Measurements from ENCODE around the gene RAPGEFL1.
"Not testable (repeated sequence)": the region's sequence is repeated elsewhere in the genome, so short reads cannot be mapped to it uniquely, and the experiment has no call there.

The RAPGEFL1 gene

DNA sequence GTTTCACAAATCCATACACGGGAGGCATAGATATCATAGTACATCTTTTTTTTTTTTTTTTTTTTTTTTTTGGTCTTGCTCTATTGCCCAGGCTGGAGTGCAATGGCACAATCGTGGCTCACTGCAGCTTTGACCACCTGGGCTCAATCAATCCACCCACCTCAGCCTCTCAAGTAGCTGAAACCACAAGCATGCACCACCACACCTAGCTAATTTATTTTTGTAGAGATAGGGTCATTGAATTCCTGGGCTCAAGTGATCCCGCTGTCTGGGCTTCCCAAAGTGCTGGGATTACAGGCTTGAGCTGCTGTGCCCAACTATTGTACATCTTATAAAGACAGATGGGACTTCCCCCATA is 3.5 kb upstream of the RAPGEFL1 start:
- DNase-seq (ENCODE audit: low read depth), result no peak

DNA sequence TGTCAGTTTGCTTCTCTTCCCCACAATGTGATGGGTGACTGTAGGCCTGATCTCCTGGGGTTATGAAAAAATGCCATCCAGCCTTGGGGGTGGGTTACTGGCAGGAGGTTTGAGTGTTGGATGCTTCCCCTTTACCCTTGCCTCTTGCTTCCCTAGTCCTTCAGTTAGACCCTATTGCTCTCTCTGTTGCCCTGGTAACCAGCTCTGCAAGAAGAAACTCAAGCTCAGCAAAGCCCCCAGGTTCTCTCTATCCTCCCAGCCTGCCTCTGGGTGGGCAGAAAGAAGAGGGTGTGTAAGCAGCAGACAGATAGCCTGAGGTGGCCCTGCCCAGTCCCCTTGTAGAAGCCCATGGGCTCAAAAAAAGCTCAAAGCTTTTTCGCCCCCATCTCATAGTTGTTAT is 2.8 kb upstream of the RAPGEFL1 start:
- DNase-seq (ENCODE audit: low read depth), result no peak

DNA sequence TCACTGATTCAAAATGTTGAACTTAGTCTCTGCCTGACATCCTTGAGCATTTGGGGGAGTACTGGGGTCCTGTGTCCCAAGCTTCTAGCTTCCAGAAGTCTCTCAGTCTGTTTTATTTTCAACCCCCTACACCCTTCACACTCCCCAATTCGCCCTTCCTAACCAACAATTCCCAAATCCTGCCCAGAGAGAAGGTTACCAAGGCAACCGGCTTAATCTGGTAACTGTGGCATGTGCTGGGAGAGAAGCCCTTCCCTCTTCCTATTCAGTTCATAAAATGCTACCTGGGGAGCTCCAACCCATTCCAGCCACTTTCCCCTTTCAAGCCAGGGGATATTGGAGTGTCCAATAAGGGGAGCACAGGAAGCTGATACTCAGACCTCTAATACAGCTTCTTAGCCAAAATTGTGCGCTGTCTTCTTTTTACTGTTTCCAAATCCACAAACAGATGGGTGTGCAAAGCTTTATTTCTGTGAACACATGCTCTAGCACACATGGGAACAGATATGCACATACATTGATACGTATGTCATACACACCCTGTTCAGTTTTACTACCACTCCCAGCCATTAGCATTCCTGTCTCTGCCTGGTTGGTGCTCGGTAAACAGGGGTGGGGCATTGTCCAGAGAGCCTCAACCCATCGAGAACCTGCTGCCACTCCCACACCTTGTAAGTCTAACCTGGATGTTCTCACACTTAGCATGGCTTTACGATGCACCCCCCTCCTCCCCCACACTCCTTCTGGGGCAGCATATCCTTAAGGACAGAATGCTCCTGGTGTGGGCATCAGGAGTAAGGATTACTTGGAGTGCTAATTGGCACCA is 1.1 kb upstream of the RAPGEFL1 start:
- DNase-seq (ENCODE audit: low read depth), result no peak

DNA sequence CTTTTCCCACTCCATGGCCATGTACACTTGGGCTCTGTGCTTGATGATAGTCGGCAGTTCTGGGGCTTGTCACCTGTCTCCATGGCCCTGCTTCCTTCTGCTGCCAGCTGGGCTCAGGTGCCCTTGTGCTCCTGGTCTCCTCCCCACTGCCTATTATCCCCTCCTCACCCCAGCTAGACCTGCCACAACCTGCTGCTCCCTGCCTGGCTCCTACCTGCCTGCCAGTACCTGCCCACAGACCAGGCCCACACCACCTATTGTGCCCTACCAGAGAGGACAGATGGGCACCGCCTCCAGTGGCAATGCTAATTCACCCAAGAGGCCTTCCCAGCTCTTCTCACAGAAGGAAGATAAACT is 538 bp upstream of the RAPGEFL1 start:
- no peak for DNase-seq (ENCODE audit: low read depth)

DNA sequence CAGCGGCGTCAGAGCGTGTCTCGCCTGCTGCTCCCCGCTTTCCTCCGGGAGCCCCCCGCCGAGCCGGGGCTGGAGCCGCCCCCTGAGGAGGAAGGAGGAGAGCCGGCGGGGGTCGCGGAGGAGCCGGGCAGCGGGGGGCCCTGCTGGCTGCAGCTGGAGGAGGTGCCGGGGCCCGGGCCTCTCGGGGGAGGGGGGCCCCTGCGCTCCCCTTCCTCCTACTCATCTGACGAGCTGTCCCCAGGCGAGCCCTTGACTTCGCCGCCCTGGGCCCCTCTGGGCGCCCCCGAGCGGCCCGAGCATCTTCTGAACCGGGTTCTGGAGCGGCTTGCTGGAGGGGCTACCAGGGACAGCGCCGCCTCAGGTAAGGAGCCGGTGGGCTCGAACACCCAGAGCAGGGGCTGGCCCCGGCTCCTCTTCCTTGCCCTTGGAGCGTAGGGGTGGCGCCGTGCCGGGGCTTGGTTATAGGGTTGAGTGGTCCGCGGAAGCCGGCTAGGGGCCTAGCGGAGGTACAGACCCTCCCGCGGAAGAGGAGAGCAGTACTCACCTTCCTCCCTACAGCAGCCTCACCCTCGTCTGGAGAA is 841 bp downstream of the RAPGEFL1 start:
- DNase-seq (ENCODE audit: low read depth), result no peak

DNA sequence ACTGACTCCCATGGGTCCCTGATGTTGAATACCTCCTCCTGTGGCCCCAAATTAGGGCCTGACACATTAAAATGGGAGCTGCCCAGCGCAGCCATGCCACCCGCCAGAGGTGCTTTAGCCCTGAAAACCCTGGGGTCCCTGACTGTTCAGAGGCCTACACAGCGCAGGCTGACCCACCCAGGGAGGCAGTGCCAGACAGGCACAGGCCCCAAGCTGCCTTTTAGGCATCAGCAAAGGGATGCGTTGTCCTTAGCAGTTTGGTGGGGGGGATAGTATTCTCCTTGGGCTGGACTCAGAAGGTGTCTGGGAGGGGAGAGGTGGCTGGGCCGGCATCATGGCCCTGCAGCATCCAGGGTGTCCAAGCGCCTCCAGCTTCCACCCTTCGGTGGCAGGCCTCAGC is 1.4 kb downstream of the RAPGEFL1 start:
- DNase-seq (ENCODE audit: low read depth), result no peak

DNA sequence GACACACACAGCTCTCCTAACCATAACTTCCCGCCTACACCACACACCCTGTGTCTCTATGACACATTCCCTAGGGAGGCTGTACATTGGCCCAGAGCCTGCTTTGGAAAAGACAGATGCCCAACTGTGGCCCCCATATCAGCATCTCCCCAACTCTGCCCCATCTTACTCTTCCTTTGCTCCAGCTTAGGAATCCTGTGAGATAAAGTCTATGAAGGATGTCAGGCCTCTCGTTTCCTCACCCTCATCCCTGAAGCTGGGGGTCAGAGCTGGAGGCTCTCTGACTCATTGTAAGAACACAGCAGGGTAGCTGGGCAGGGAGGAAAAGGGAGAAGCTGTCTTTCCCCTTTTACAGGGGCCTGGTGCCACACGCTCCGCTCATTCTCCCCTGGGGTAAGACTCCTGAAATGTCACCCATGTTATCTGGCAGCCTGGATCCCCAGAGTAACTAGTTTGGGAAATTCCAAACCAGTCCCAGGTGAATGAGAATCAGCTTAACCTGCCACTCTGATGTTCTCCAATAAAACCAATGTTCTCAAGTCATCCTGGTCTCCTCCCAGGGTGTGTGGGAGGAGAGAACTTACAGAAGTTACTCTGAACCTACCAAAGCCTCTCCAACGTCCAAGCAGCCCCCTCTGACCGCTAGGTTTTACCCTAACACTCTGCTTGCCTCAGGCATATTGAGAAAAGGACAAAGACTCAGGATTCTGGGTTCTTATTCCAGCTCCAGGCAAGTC is 2.8 kb downstream of the RAPGEFL1 start:
- DNase-seq (ENCODE audit: low read depth), result no peak

DNA sequence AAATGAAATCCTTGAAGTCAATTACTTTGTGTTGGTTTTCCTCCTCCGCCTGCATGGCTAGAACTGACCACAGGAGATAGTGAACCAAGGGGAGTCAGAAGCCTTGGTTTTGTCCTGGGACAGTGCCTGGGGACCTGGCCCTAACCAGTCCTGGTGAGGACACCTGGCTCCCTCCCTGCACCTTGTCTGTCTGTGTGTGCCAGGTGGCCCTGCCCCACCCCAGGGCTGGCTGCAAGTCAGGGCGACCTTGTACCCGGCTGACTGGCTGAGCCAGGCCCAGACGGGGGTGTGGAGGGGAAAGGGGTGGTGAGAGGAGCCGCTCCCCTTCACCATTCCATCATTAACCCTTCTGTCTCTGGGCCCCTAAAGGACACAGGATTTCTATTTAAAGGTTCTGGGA is 3.4 kb downstream of the RAPGEFL1 start:
- no peak for DNase-seq (ENCODE audit: low read depth)

DNA sequence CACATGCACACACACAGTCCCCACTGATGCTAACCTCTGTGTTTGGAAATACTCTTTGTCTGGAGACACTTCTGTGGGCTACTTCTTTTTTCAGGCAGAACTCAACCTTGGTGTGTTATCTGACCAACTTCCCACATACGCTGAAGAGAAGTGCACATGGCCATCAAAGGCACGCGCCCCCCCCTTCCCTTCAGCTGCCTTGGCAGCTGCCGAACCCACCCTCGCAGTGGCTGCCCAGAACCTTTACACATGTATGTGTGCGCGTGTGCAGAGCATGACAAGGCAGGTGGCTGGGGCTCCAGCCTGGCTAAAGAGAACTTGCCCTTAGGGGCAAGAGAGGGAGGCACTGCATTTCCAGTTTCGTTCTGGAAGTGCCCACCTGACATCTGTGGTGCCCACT is 3.9 kb downstream of the RAPGEFL1 start:
- no peak for DNase-seq (ENCODE audit: low read depth)

DNA sequence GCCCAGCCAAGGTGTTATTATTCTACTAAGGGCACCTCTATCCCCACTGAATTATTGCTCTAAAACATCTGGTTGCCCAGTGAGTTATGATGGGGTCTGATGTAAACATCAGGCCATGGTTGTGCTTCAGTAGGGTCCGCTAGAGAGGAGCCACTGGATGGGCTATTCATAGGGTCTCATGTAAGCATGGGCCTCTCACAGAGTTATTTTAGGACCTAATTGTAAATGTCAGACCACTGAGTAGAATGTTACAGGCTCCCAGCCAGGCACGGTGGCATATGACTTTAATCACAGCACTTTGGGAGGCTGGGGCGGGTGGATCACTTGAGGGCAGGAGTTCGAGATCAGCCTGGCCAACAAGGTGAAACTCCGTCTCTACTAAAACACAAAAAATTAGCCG is 5.3 kb downstream of the RAPGEFL1 start:
- DNase-seq (ENCODE audit: low read depth), result no peak

DNA sequence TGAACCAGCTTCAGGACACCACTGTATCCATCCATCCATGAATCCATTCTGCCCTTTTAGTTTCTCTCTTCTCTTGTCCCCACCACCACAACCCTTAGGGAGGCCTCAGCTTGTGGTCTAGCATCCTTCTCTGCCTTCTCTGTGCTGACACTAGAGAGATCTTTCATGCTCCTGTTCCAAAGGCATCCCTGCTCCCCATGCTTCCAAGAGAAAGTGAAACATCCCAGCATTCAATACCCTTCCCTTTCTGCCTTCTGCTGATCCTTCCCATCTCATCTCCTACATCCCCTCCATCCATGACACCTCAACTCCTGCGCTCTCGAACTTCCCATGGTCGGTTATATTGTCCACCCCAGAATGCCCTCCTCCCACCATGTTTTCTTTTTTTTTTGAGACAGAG is 10.0 kb downstream of the RAPGEFL1 start:
- DNase-seq (ENCODE audit: low read depth), result no peak

DNA sequence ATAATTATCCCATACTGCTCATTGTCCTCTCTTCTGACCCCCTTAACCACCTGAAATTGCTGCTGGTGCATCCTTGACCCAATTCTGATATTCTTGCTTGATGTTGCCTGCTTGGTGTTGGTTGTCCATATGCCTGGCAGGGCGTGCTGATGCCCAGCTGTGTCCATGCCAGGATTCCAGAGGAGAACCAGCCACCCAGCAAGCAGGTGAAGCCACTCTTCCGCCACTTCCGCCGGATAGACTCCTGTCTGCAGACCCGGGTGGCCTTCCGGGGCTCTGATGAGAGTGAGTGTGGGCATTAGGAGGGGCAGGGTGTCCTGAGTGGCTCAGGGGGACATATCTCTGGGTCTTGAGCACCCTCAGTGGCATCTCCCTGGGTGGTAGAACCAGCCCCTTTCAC is 11.4 kb downstream of the RAPGEFL1 start:
- DNase-seq (ENCODE audit: low read depth), result no peak

DNA sequence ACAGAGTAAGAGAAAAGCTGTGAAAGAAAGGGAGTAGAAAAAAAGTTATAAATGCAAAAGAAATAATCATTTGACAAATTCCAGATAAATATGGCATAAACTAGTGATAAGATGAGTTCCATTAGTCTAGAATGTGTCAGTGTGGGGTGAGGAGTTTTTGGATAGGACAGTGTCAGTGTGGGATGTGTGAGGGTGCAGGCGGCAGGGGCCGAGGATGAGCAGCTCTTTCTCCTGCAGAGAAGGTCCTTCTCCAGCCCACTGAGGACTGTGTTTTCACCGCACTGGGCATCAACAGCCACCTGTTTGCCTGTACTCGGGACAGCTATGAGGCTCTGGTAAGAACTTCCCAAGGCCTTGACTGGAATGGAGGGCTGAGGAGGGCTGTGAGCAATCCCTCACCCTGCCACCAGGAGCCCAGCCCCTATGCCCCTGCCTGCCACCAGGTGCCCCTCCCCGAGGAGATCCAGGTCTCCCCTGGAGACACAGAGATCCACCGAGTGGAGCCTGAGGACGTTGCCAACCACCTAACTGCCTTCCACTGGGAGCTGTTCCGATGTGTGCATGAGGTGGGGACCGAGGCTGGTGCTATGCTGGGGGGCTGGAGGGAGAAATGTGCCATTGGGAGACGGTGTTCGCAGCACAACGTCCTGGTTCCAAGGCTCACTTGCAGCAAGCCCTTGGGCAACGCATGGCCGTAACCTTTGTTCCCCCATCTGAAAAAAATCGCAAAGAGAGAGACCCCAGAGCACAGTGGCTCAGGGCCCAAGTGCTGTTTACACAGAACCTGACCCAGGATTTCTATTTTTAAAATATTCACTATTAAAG is 13.1 kb downstream of the RAPGEFL1 start:
- DNase-seq (ENCODE audit: low read depth), result peak; percentile 34

DNA sequence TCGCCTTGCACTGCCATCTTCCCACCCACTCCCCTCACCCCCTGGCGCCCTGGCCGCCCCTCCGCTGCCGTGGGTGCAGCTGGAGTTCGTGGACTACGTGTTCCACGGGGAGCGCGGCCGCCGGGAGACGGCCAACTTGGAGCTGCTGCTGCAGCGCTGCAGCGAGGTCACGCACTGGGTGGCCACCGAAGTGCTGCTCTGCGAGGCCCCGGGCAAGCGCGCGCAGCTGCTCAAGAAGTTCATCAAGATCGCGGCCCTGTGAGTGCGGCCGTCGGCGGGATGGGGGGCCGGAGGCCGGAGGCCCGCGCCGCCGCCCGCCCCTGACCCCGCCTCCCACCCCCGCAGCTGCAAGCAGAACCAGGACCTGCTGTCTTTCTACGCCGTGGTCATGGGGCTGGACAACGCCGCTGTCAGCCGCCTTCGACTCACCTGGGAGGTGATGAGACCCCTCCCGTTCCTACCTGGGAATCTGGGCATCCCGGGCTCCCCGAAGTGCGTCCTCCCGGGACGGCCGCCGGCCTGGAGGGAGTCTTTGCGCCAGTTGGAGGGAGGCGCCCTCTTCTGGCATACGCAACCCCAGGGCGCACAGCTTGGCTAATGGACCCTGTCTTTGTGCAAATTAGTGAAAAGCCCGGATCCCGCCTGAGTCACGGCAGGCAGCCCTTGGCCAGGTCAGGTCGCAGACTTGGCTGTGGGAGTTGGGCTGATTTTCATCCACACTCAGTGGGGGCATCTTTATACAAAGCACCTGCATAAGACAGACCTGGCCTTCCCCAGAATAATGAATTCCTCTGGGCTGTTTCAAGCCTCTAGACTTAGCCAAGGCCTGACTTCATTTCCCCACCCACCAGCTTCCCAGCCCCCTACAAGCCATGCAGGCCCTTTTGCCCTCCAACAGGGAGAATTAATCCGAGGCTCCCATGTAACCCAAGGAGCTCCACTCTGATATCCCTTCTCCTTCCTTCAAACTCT is 14.3 kb downstream of the RAPGEFL1 start:
- peak; percentile 63 for DNase-seq (ENCODE audit: low read depth)

DNA sequence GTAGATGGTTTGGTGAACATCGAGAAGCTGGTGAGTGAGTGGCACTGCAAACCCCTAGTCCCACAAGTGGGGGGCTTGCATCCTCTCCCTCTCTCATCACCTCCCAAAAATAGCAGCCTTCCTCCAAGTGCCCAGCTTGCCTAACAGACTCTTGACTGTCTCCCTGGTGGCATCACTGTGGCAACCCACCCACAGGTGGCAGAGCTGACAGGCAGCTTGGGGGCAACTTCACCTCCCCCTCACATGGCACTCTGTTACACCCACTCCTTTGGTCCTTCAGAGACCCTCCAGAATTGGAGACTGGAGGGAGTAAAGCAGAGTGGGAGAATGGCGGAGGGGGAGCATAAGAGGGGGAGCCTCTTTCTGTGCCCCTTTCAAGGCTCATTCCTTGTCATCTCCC is 15.7 kb downstream of the RAPGEFL1 start:
- no peak for DNase-seq (ENCODE audit: low read depth)

DNA sequence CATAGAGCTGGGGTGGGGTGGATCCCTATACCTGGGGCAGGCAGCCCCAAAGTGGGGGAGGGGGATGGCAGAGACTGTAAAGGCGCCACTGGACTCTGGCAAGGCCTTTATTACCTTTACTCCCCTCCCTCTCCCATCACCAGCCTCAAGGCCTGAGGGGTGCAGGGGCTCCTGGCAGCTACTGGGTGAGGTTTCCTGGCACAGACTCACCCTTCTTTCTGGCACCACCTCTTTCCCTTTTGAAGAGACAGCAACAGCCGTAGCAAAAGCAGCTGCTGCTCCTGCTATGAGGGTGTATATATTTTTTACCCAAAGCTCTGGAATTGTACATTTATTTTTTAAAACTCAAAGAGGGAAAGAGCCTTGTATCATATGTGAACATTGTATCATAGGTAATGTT is 17.6 kb downstream of the RAPGEFL1 start:
- DNase-seq (ENCODE audit: low read depth), result no peak

DNA sequence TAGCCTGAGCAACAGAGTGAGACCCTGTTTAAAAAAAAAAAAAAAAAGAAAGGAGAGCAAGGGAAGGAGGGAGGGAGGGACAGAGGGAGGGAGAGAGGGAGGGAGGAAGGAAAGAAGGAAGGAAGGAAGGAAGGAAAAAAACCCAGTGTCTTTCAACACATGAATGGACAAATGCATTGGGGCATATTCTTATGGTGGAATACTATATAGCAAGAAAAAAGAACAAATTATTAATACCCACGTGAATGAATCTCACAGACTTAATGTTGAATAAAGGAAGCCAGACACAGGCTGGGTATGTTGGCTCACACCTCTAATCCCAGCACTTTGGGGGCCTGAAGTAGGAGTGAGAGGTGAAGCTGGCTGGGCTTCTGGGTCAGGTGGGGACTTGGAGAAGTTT is 20.3 kb downstream of the RAPGEFL1 start:
- DNase-seq (ENCODE audit: low read depth), result no peak

DNA sequence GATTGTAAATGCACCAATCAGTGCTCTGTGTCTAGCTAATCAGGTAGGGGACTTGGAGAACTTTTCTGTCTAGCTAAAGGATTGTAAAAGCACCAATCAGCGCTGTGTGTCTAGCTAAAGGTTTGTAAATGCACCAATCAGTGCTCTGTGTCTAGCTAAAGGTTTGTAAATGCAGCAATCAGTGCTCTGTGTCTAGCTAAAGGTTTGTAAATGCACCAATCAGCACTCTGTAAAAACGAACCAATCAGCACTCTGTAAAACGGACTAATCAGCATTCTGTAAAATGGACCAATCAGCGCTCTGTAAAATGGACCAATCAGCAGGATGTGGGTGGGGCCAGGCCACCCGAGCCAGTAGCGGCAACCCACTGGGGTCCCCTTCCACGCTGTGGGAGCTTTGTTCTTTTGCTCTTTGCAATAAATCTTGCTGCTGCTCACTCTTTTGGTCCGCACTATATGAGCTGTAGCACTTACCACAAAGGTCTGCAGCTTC is 20.7 kb downstream of the RAPGEFL1 start:
- peak; percentile 29 for DNase-seq (ENCODE audit: low read depth)

DNA sequence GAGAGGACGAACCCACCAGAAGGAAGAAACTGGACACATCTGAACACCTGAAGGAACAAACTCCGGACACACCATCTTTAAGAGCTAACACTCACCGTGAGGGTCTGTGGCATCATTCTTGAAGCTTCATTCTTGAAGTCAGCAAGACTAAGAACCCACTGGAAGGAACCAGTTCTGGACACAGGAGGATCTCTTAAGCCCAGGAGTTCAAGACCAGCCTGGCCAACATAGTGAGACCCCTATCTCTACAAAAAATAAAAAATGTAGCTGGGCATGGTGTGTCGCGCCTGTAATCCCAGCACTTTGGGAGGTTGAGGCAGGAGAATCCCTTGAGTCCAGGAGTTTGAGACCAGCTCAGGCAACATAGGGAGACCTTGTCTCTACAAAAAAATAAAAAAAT is 21.3 kb downstream of the RAPGEFL1 start:
- DNase-seq (ENCODE audit: low read depth), result no peak

DNA sequence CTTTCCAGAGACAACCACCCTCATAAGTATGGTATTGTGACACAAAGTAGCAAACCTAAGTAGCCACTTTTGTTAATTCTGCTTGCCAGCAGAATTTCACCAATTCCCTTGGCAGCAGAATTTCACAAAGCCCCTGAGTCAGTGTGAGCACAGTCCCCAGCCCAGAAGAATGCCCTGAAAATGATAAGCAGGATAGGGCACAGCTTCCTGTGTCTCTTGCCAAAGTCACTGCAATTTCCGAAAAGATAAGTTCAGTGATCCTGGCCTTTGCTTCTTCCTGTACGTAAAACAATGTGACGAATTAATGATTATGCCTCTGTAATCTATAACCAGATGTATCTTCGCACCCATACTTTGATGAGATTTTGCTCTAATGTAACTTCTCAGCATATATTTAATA is 25.9 kb downstream of the RAPGEFL1 start:
- no peak for DNase-seq (ENCODE audit: low read depth)

DNA sequence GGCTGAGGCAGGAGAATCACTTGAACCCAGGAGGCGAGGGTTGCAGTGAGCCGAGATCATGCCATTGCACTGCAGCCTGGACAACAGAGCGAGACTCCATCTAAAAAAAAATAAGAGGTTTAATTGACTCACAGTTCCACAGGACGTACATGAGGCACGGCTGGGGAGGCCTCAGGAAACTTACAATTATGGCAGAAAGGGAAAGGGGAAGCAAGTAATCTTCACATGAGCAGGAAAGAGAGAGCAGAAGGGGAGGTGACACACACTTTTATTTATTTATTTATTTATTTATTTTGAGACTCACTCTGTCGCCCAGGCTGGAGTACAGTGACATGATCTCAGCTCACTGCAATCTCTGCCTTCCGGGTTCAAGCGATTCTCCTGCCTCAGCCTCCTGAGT is 28.9 kb downstream of the RAPGEFL1 start:
- not testable (repeated sequence) for DNase-seq (ENCODE audit: low read depth)

Measured in activated T-cell treated with anti-CD3 and anti-CD28 coated beads for 48 hours (primary cell).